ENCODE results near the gene F2.

DNA sequence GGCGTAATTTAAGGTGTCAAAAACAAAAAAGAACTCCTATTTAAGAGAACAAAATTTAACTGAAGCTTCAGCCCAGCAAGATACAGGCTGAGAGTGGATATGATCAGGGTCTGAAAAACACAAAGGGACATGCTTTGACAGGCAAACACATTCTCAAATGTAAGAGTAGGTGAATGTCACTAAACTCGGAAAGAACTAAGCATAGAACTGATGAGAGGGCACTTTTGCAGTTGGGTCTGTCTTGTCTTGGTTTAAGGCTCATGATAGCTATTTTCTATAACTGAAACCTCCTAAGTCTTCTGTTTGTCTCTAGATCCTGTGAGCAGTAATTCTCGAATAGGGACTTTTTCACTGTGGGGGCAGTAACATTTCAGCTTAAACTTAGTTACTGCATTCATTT, 27.0 kb downstream of the F2 start:
- TF ChIP-seq CTCF (IDR thresholded peaks at IDR 0.05), result no peak
- TF ChIP-seq POLR2A (IDR thresholded peaks at IDR 0.05), result no peak

Measured in esophagus squamous epithelium (tissue), 4 donors.